Placental pericyte (primary cell): ENCODE results near the gene KNCN. TPM values are rescaled to one million over a fixed set of nuclear protein-coding genes. Genes with fewer than 3 reads are reported as not detected.

Source experiments
- total RNA-seq: library from RNA; depleted of rRNA; stranded (reverse); fragments of >200 nt; gene quantifications from 2 replicates; pipeline ENCODE4 v1.2.3, GENCODE V29; 2012

Gene KNCN
- not detected in 2 replicates for total RNA-seq

DNA sequence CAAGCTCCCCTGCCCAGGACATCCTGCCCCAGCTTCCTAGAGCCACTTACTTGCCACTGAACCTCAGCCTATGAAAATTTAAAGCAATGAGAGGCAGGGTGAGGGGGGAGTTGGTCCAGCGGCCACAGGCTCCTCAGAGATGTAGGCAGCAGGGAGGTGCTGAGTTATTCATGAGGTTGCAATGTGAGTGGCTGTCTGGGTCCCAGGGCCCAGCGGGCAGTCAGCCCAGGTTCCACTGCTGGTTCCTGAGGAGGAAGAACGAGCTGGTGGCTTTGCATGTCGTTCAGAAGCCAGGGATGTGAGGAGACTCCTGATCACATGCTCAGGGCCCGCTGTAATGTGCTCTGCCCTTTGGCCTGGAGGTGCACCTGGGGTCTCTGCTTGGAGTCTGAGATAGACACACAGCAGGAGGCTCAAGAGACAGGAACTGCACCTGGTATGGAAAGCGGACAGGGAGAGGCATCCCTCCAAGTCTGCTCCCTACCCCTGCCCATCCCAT lies at the start of gene KNCN:
KNCN (minus strand) TSS at position 51 of the 499 bp plus-strand sequence. CDS start 432 bp downstream, outside the sequence.

Other genes starting within 250 kb of the KNCN start
- 88.2 and 142 TPM in 2 replicates for gene LRRC41, start 248.0 kb downstream of the KNCN start, total RNA-seq
- 243 and 593 TPM in 2 replicates for gene UQCRH, start 247.9 kb downstream of the KNCN start, total RNA-seq
- 20.0 and 22.5 TPM in 2 replicates for gene NSUN4, start 210.8 kb downstream of the KNCN start, total RNA-seq
- 0.72 and 0.88 TPM in 2 replicates for gene FAAH, start 157.3 kb downstream of the KNCN start, total RNA-seq
- gene DMBX1, start 61.8 kb downstream of the KNCN start, total RNA-seq, result not detected in 2 replicates
- gene MKNK1, start 52.6 kb upstream of the KNCN start, total RNA-seq, result 19.2 and 21.4 TPM in 2 replicates
- 8.2 and 10.5 TPM in 2 replicates for gene MOB3C, start 65.2 kb upstream of the KNCN start, total RNA-seq
- gene ATPAF1, start 116.7 kb upstream of the KNCN start, total RNA-seq, result 49.4 and 67.6 TPM in 2 replicates
- not detected in 2 replicates for gene TEX38, start 120.2 kb upstream of the KNCN start, total RNA-seq
- gene EFCAB14, start 167.5 kb upstream of the KNCN start, total RNA-seq, result 44.6 and 59.6 TPM in 2 replicates
- not detected in 2 replicates for gene CYP4B1, start 247.4 kb upstream of the KNCN start, total RNA-seq